HG02970 (cell line): Measurements from ENCODE around the gene ZNF232.
A peak's percentile ranks its signal among the peaks of the same experiment; 100 is the strongest.
"Not testable (repeated sequence)": the region's sequence is repeated elsewhere in the genome, so short reads cannot be mapped to it uniquely, and the experiment has no call there.

Experiments
- ATAC-seq: cut with Tn5 transposase; IDR thresholded peaks from one replicate; pipeline ENCODE4 v1.9.1; 2021; ENCODE audit warnings: mild to moderate bottlenecking, moderate library complexity, moderate number of reproducible peaks; ENCODE audit not compliant: unreplicated experiment, low FRiP score

Gene ZNF232

DNA sequence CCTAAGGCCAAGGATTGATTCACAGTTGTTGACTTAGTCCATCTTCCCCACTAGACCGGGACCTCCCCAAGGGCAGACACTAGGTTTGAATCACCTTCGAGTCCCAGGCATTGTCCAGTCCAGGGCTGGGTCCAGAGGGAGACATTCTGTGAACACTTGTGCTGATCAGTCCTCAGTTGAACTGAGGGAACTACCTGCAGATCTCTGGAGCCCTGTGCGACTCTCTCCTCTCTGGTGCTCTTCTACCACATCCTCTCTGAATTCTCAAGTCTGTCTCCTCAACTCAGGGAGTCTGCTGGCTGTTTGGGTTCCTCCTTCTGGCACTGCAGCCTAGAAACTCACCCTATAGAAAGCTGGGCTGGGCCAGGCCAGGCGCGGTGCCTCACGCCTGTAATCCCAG is 10.8 kb downstream of the ZNF232 start:
- ATAC-seq = no peak

DNA sequence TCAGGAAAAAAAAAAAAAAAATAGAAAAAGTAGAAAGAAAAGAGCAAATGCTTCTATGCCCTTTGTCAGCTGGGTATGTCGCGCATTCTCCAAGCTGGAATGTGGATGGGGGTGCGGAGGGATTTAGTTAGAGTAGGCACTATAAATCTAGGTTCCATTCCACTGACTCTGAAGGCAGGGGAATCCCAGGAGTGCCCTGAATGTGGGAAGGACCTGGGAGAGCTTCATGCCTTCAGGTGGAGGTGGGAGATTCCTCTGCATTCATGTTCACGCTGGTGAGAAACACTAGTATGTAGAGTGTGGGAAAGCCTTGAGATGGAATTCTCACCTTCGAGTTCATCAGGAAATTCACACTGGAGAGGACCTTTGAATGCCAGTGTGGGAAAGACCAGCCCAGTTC is 12.4 kb downstream of the ZNF232 start:
- no peak for ATAC-seq

DNA sequence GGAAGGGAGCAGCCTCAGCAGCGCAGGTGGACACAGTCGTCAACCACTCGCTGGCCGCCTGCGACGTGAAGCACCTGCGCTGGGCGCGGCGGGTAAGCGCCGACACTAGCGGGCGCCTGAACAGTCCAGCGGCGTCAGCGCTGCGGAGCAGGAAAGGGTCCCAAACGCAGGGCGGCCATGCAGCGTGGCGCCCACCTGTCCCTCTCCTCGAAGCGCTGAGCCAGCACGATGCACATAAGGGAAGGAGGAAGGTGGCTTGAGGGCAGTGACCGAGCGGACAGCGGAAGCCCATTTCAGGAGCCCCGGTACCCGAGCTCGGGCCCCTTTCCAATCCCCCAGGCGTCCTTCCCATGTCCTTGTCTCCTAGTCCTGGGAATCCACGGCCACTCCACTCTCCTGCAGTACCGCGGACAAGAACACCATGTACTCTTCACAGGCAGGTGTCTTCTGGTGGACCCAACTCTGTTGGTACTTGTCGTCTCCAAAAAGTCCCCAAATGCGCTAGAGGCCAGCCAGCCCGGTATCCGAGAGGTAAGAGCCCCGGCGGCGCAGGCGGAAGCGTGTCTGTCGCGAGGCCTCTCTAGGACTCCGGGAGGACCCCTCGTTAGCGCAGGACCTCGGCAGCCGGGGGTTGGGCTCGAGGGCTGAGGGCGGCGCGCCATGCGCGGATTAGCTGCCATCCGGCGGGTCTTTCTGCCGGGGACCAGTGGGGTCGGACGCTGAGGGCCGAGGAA is 14.4 kb downstream of the ZNF232 start:
- no peak for ATAC-seq

DNA sequence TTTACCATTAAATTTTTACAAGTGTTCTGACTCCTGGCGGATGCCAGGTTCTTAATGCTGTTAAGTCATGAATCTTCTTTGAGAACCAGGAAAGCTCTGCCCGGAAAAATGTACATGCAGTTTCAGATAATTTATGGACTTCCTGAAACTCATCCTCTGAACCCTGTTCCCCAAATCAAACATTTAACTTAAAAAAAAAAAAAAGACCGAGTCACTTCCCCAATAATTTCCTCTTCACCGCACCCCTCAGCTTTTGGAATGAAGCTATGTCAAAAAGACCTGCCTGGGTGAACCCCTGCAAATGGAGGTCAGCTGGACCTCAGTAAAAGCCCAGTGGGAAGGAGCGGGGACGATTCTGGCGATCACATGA is 15.0 kb downstream of the ZNF232 start:
- no peak for ATAC-seq

DNA sequence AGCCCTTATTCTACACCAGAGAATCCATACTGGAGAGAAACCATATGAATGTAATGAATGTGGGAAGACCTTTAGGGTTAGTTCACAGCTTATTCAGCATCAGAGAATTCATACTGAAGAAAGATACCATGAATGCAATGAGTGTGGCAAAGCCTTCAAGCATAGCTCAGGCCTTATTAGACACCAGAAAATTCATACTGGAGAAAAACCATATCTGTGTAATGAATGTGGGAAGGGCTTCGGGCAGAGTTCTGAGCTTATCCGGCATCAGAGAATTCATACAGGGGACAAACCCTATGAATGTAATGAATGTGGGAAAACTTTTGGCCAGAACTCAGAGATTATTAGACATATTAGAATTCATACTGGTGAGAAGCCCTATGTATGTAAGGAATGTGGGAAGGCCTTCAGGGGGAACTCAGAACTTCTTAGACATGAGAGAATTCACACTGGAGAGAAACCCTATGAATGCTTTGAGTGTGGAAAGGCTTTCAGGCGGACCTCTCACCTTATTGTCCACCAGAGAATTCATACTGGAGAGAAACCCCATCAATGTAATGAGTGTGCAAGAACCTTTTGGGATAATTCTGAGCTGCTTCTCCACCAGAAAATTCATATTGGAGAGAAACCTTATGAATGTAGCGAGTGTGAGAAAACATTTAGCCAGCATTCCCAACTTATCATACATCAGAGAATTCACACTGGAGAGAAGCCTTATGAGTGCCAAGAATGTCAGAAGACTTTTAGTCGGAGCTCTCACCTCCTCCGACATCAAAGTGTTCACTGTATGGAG is 19.3 kb downstream of the ZNF232 start:
- ATAC-seq = no peak

DNA sequence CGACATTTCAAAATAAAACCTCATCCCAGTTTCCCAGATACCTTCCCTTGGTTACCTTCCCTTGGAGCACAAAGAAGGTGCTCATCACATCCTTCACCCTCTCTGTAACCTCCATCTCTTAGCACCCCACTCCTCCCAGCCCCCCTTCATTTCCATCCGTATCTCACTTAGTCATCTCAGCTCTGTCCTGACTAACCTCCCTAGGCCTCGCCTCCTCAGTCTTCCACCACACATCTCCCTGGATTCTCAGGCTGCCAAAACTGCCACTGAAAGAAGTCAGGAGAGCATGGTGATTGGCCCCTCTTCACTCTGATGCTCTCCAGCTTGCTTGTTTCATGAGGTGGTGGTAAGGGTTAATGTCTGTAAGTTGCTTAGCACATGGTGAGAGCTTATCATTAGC is 31.1 kb downstream of the ZNF232 start:
- ATAC-seq = no peak

DNA sequence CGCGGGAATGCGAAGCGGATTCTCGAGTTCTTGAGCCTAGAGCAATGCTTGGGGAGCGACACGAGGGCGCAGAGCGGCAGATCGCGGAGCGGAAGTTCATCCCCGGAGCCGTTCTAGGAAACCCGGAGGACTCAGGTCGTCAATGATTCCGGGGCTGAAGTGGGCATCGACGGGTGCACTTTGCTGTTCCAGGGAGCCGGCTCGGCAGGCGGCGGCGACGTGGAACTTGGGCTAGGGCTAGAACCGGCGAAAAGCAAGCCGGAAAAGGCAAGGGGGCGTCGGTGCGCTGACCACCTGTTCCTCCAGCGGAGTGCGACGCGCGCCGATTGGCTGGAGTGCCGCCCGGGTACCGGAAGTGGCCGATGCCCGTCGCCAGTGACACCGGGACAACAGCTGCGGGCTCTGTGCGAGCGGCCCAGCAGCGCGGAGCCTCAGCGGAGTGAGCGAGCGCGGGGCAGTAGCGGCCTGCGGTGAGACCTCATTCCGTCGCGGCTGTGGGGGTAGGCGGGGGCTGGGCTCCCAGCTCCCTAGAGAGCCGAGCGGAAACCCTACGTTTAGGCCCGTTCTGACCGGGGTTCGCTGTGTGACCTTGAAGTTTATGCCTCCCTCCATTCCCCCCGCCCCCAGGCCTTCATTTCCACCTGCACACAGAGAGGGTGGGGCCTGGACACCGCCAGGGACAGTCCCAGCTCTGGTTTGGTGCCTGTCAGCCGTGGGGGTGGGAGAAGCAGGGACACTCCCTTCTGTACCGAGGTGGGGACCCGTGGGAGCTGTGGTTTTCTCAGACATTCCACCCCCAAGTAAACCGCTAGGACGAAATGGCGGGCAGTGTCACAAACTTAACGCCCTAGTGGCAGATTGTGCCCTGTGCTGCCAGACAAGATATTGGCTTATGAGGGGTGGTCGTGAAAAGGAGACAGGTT is 33.3 kb downstream of the ZNF232 start, which contains the start of gene ZFP3:
Gene ZFP3, plus strand, starts transcription at position 362 of the 923 bp plus-strand sequence. CDS start 13,038 bp downstream, outside the sequence.
- peak; percentile 78 for ATAC-seq

DNA sequence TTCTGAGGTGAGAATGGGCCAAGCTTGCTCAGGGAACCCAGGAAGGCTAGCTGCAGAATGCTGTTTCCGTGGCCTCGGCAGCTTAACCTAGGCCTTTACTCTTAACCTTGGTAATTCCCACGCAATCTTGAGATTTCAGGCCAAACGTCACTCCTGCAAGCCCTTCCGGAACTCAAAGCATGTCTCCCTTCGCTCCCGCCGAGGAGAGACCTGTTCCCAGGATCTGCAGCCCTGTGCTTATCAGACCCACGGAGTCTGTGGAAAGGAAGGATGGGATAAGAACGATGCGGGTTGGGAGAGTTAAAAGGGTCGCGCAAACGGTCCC is 33.9 kb downstream of the ZNF232 start:
- no peak for ATAC-seq

DNA sequence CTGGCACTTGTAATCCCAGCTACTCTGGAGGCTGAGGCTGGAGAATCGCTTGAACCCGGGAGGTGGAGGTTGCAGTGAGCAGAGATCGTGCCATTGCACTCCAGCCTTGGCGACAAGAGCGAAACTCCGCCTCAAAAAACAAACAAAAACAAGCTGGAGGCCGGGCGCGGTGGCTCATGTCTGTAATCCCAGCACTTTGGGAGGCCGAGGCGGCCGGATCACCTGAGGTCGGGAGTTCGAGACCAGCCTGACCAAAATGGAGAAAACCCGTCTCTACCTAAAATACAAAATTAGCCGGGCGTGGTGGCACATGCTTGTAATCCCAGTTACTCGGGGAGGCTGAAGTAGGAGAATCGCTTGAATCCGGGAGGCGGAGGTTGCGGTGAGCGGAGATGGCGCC is 34.4 kb downstream of the ZNF232 start:
- not testable (repeated sequence) for ATAC-seq

DNA sequence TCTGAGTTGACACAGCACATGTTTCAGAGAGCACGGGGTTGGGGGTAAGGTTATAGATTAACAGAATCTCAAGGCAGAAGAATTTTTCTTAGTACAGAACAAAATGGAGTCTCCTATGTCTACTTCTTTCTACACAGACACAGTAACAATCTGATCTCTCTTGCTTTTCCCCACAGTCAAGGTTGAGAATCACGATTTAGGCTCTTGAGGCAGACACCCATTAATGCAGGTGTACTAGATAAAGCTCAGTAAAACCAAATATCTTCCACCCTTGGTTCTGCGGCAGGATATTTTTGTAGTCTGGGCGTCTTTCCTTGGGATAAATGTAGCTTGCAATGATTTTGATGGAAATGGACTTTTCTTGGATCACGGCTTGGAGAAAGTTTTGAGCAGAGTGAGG is 36.2 kb downstream of the ZNF232 start:
- not testable (repeated sequence) for ATAC-seq

DNA sequence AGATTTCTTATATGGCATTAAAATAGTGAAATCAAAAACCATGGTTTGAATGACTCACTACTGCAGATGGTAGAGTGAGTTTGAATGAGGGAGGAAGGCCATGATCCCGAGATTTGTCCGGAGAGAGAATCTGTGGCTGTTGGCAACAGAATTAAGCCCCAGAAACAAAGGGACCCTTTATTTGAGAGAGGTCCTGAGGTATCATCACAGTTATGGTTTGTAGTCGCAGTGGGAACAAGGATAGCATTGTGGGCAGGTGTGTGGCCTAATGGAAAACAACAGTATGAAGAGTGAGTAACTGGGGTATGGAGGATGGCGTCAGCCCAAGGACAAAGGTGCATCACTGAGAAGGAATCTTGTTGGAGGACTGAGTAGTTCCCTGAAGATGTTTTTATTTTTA is 42.0 kb downstream of the ZNF232 start:
- ATAC-seq = no peak

DNA sequence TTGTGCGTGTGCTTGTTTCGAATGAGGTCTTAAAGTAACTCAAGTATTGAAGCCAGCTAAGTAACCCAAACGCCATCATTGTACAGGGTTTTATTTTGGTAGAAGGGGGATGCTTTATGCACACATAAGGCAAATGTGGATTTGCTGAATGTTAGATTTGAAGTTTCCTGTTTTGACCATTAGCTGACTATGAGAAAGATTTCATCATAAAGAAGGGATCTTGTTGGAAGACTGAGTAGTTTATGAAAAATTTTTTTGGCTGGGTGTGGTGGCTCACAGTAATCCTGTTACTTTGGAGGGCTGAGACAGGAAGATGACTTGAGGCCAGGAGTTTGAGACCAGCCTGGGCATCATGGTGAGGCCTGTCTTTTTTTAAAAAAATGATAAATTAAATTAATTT is 43.4 kb downstream of the ZNF232 start:
- no peak for ATAC-seq

DNA sequence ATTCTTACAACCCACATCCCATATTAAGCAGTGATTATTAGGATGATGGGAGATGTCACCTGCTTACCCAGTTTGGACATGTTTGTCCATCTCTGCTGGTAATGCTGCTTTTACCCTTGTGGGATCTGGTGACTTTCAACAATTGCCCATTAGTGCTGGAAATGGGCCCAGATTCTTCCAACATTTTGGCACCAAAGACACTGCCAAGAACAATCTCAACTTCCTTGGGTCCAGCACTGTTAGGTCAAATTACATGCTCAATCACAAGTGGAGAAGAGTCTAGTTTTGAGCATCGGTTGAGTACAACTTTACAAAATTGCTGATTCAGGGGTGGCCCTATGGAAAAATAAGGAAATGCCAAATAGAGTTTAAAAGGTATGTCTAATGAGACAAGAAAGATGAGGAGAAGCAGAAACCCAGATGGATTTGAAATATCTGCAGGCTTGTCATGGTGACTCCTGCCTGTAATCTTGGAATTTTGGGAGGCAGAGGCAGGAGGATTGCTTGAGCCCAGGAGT is 46.4 kb downstream of the ZNF232 start:
- no peak for ATAC-seq
